HG03139 (cell line): ENCODE measurements around the gene OSMR.

ENCODE experiments used
- ATAC-seq: cut with Tn5 transposase; IDR thresholded peaks from one replicate; pipeline ENCODE4 v1.9.1; 2021; ENCODE audit not compliant: unreplicated experiment

OSMR gene

GRCh38 chr5:38871058-38871605 is 25.3 kb downstream of the OSMR start:
- ATAC-seq: no peak

GRCh38 chr5:38871790-38872551 is 26.2 kb downstream of the OSMR start:
- ATAC-seq: no peak

- ATAC-seq: no peak
Measured at GRCh38 chr5:38872826-38873225, 27.0 kb downstream of the OSMR start.

GRCh38 chr5:38874948-38875456 is 29.2 kb downstream of the OSMR start:
- no peak for ATAC-seq

GRCh38 chr5:38878391-38879077 is 32.7 kb downstream of the OSMR start:
- ATAC-seq: no peak

- no peak for ATAC-seq
Measured at GRCh38 chr5:38879078-38879460, 33.3 kb downstream of the OSMR start.

GRCh38 chr5:38883842-38884241 is 38.0 kb downstream of the OSMR start:
- no peak for ATAC-seq

- no peak for ATAC-seq
Measured at GRCh38 chr5:38885208-38885607, 39.4 kb downstream of the OSMR start.

- no peak for ATAC-seq
Measured at GRCh38 chr5:38888041-38888440, 42.2 kb downstream of the OSMR start.

- ATAC-seq: no peak
Measured at GRCh38 chr5:38889424-38889823, 43.6 kb downstream of the OSMR start.

- no peak for ATAC-seq
Measured at GRCh38 chr5:38891563-38891962, 45.8 kb downstream of the OSMR start.

- ATAC-seq: no peak
Measured at GRCh38 chr5:38892363-38892762, 46.6 kb downstream of the OSMR start.

- ATAC-seq: no peak
Measured at GRCh38 chr5:38896760-38897159, 50.9 kb downstream of the OSMR start.

GRCh38 chr5:38899936-38900335 is 54.1 kb downstream of the OSMR start:
- ATAC-seq: no peak

- no peak for ATAC-seq
Measured at GRCh38 chr5:38905516-38905915, 59.7 kb downstream of the OSMR start.

GRCh38 chr5:38906503-38906902 is 60.7 kb downstream of the OSMR start:
- no peak for ATAC-seq

- ATAC-seq: no peak
Measured at GRCh38 chr5:38911933-38912332, 66.1 kb downstream of the OSMR start.

GRCh38 chr5:38913714-38914113 is 67.9 kb downstream of the OSMR start:
- ATAC-seq: no peak

- ATAC-seq: no peak
Measured at GRCh38 chr5:38916802-38917201, 71.0 kb downstream of the OSMR start.

- no peak for ATAC-seq
Measured at GRCh38 chr5:38921174-38921573, 75.4 kb downstream of the OSMR start.

GRCh38 chr5:38922199-38922598 is 76.4 kb downstream of the OSMR start:
- ATAC-seq: no peak
